Bone marrow (tissue), 2 donors: Measurements from ENCODE around the gene SEPHS1.
"Not testable (repeated sequence)": the region's sequence is repeated elsewhere in the genome, so short reads cannot be mapped to it uniquely, and the experiment has no call there.

Experiments
- DNase-seq, 2 donors: peaks; one replicate each; lab custom pipeline; 2025; lab: John Stamatoyannopoulos, UW

SEPHS1 gene

DNA sequence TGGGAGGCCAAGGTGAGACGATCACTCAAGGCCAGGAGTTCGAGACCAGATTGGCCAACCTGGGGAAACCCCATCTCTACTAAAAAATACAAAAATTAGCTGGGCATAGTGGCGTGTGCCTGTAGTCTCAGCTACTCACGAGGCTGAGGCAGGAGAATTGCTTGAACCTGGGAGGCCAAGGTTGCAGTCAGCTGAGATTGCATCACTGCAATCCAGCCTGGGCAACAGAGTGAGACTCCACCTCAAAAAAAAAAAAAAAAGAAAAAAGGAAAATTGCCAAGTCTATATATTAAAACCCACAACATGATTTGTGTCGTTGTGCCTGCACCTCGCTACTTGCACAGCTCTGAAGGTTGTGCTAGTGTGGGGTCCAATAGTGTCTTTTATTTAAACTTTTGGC lies 65.7 kb downstream of the SEPHS1 start:
- not testable (repeated sequence) for DNase-seq

GRCh38 chr10:13276749-13277365 lies 71.2 kb downstream of the SEPHS1 start:
- DNase-seq: no peak

DNA sequence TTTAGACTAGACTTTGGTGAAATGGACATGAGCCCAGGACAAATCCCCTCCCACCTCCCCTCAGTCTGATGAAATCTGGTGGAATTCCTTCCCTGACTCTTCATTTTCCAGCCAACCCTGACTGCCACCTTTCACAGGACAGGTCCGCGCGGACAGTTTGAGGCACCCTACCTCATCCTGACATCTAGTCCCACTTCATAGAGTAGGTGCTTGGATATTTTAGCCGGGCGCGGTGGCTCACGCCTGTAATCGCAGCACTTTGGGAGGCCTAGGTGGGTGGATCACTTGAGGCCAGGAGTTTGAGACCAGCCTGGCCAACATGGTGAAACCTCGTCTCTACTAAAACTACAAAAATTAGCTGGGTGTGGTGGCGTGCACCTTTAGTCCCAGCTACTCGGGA lies 71.9 kb downstream of the SEPHS1 start:
- not testable (repeated sequence) for DNase-seq

DNA sequence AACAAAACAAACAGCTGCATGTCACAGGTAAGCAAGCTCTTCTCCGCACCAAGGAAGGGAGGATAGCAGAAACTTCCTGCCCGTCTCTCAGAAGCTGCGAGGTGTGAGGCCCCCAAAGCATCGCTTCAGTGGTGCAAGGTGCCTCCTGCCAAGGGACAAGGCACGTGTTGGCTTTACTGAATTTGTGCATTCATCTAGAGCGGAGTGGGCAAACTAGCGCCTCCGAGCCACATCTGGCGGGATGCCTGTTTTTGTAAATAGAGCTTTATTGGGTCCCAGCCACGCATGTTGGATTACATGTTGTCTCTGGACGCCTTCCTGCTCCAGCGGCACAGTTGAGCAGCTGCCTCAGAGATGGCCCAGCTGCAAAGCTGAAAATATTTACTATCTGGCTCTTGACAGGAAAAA lies 75.9 kb downstream of the SEPHS1 start:
- DNase-seq: no peak

DNA sequence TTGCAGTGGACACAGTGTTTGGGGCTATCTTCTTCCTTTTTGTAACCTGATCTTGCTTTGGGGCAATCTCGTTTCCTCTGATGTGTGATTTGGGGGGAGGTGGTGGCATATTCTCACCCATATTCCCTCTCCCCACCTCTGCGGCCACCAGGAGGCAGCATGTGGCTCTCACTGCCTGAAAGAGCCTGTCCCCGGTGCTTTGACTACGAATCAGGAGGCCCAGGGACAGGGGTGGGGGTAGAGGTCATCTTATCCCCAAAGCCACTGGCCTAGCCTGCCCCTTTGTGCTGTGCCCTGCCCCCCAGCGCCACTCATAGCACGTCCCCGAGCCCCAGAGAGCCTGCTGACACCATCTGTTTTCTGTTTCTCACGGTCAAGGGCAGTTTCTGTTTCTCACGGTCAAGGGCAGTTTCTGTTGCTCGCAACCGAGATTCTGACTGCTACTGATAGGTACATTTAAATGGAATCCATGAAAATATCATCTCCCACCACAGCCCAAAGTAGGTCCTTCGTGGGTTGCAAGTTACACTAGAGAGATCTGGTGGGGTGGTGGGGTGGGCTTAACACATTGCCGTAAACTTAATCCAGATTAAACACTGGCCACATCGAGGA lies 76.4 kb downstream of the SEPHS1 start:
- DNase-seq: no peak

DNA sequence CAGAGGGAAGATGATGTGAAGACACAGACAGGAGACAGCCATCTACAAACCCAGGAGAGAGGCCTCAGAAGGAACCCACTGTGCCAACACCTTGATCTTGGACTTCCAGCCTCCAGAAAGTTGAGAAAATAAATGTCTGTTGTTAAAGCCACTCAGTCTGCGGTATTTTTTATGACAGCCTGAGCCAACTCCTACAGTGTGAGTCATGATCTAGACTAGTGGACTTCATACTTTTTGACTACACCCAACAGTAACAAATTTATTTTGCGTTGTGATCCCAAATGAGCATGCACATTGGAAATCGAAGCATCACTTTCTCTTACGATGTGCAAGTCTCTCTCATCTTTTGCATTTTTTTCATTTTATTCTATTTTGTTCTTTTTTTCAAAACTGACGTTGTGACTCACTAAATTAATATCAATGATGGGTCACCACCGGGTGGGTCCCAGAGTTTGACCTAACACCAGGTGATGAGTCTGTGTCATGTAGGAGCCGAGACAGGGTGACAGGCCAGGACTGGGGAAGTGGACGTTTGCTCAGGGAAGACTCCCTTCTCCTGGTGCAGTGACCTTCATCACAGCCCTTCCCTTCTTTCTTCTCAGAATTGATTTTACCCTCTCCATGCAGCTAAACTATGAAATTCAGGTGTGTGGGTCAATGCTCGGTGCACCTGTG lies 77.1 kb downstream of the SEPHS1 start:
- no peak for DNase-seq

- DNase-seq: no peak
These were observed 79.3 kb downstream of the SEPHS1 start for GRCh38 chr10:13268841-13269240.

DNA sequence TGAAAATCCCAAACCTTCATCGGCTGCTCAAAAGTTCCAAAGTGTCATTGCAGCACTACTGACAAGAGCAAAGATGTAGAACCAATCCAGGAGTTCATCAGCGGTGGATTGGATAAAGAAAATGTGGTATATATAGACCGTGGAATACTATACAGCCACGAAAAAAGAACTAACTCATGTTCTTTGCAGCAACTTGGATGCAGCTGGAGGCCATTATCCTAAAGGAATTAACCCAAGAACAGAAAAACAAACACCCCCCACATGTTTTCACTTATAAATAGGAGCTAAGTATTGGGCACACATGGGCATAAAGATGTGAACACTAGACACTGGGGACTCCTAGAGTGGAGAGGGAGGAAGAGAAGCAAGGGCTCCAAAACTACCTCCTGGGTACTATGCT lies 79.8 kb downstream of the SEPHS1 start:
- no peak for DNase-seq
